Adipocyte (in vitro differentiated cells): ENCODE results near the gene KCND3.

ENCODE experiments used
- DNase-seq: peaks from one replicate; pipeline ENCODE4 v3.0.0-alpha.2; 2015; ENCODE audit warnings: low read depth
- H3K27me3 ChIP-seq: replicated peaks from 2 replicates; pipeline ENCODE4 v1.7.0; 2013; ENCODE audit warnings: mild to moderate bottlenecking, low read length, moderate library complexity; ENCODE audit not compliant: control insufficient read depth, insufficient read depth
- H3K36me3 ChIP-seq: 2 replicates; pipeline ENCODE4 v1.7.0; 2013; ENCODE audit warnings: low read length, mild to moderate bottlenecking, moderate library complexity; ENCODE audit not compliant: control insufficient read depth, insufficient read depth, severe bottlenecking
- H3K4me1 ChIP-seq: 2 replicates; pipeline ENCODE4 v1.7.0; 2013; ENCODE audit warnings: mild to moderate bottlenecking, low read length, moderate library complexity; ENCODE audit not compliant: control insufficient read depth, insufficient read depth
- H3K4me3 ChIP-seq: 2 replicates; pipeline ENCODE4 v1.7.0; 2013; ENCODE audit warnings: mild to moderate bottlenecking, low read length, moderate library complexity
- H3K9ac ChIP-seq: 2 replicates; pipeline ENCODE4 v1.7.0; 2013; ENCODE audit warnings: mild to moderate bottlenecking, low read length, moderate library complexity
- H3K9me3 ChIP-seq: 2 replicates; pipeline ENCODE4 v1.7.0; 2013; ENCODE audit warnings: mild to moderate bottlenecking, low read length, moderate library complexity; ENCODE audit not compliant: control insufficient read depth

Gene KCND3

GRCh38 chr1:111888740-111889376 is 100.6 kb downstream of the KCND3 start:
- DNase-seq: no peak
- no peaks in the 10 kb centered on the region for H3K36me3 ChIP-seq
- H3K4me1 ChIP-seq: no peaks in the 10 kb centered on the region
- H3K27me3 ChIP-seq: peaks cover 41% of the 10 kb centered on the region
- no peaks in the 10 kb centered on the region for H3K9me3 ChIP-seq
- H3K4me3 ChIP-seq: no peak overlapping the region
- H3K9ac ChIP-seq: no peak overlapping the region

- Histone ChIP-seq H3K4me1 (no peaks in the 10 kb centered on the region), H3K4me3 (no peak overlapping the region), H3K27me3 (peaks cover 41% of the 10 kb centered on the region), H3K36me3 (no peaks in the 10 kb centered on the region), H3K9me3 (no peaks in the 10 kb centered on the region), H3K9ac (no peak overlapping the region)
- DNase-seq: no peak
Measured at GRCh38 chr1:111887875-111888274, 101.6 kb downstream of the KCND3 start.

GRCh38 chr1:111887385-111887784 is 102.1 kb downstream of the KCND3 start:
- Histone ChIP-seq H3K27me3 (peaks cover 38% of the 10 kb centered on the region), H3K36me3 (no peaks in the 10 kb centered on the region), H3K9me3 (no peaks in the 10 kb centered on the region), H3K4me3 (no peak overlapping the region), H3K9ac (no peak overlapping the region), H3K4me1 (no peaks in the 10 kb centered on the region)
- DNase-seq: no peak

GRCh38 chr1:111886741-111887140 is 102.7 kb downstream of the KCND3 start:
- Histone ChIP-seq H3K4me3 (no peak overlapping the region), H3K27me3 (peaks cover 39% of the 10 kb centered on the region), H3K36me3 (no peaks in the 10 kb centered on the region), H3K9me3 (no peaks in the 10 kb centered on the region), H3K4me1 (no peaks in the 10 kb centered on the region), H3K9ac (no peak overlapping the region)
- DNase-seq: no peak

- H3K9ac ChIP-seq: no peak overlapping the region
- no peak overlapping the region for H3K4me3 ChIP-seq
- H3K27me3 ChIP-seq: peaks cover 46% of the 10 kb centered on the region
- H3K4me1 ChIP-seq: no peaks in the 10 kb centered on the region
- no peaks in the 10 kb centered on the region for H3K9me3 ChIP-seq
- no peak for DNase-seq
- H3K36me3 ChIP-seq: no peaks in the 10 kb centered on the region
Measured at GRCh38 chr1:111884772-111885443, 104.6 kb downstream of the KCND3 start.

- Histone ChIP-seq H3K4me3 (no peak overlapping the region), H3K9me3 (no peaks in the 10 kb centered on the region), H3K27me3 (peaks cover 46% of the 10 kb centered on the region), H3K36me3 (no peaks in the 10 kb centered on the region), H3K9ac (no peak overlapping the region), H3K4me1 (no peaks in the 10 kb centered on the region)
- no peak for DNase-seq
Measured at GRCh38 chr1:111882986-111883560, 106.4 kb downstream of the KCND3 start.

GRCh38 chr1:111882559-111882958 is 106.9 kb downstream of the KCND3 start:
- Histone ChIP-seq H3K36me3 (no peaks in the 10 kb centered on the region), H3K9me3 (no peaks in the 10 kb centered on the region), H3K9ac (no peak overlapping the region), H3K27me3 (peaks cover 47% of the 10 kb centered on the region), H3K4me3 (no peak overlapping the region), H3K4me1 (no peaks in the 10 kb centered on the region)
- no peak for DNase-seq

- Histone ChIP-seq H3K36me3 (no peaks in the 10 kb centered on the region), H3K9me3 (no peaks in the 10 kb centered on the region), H3K9ac (no peak overlapping the region), H3K4me3 (no peak overlapping the region), H3K27me3 (peaks cover 47% of the 10 kb centered on the region), H3K4me1 (no peaks in the 10 kb centered on the region)
- DNase-seq: no peak
Measured at GRCh38 chr1:111880881-111881837, 108.3 kb downstream of the KCND3 start.

- Histone ChIP-seq H3K27me3 (peaks cover 59% of the 10 kb centered on the region), H3K36me3 (no peaks in the 10 kb centered on the region), H3K4me3 (no peak overlapping the region), H3K4me1 (no peaks in the 10 kb centered on the region), H3K9me3 (no peaks in the 10 kb centered on the region), H3K9ac (no peak overlapping the region)
- DNase-seq: no peak
Measured at GRCh38 chr1:111879081-111879480, 110.4 kb downstream of the KCND3 start.

GRCh38 chr1:111878649-111879048 is 110.8 kb downstream of the KCND3 start:
- no peaks in the 10 kb centered on the region for H3K36me3 ChIP-seq
- no peaks in the 10 kb centered on the region for H3K9me3 ChIP-seq
- no peak overlapping the region for H3K9ac ChIP-seq
- H3K27me3 ChIP-seq: peaks cover 59% of the 10 kb centered on the region
- no peak overlapping the region for H3K4me3 ChIP-seq
- H3K4me1 ChIP-seq: no peaks in the 10 kb centered on the region
- no peak for DNase-seq

GRCh38 chr1:111878091-111878490 is 111.4 kb downstream of the KCND3 start:
- no peak overlapping the region for H3K4me3 ChIP-seq
- no peak overlapping the region for H3K9ac ChIP-seq
- DNase-seq: no peak
- H3K27me3 ChIP-seq: peaks cover 62% of the 10 kb centered on the region
- H3K36me3 ChIP-seq: no peaks in the 10 kb centered on the region
- H3K4me1 ChIP-seq: no peaks in the 10 kb centered on the region
- no peaks in the 10 kb centered on the region for H3K9me3 ChIP-seq
